ENCODE results near the gene PKM. TPM values are rescaled to one million over a fixed set of nuclear protein-coding genes. Genes with fewer than 3 reads are reported as not detected.

Gene PKM
- total and polyA plus RNA-seq, 4 donors: 12.9 to 61.2 (median 29.7) TPM

DNA sequence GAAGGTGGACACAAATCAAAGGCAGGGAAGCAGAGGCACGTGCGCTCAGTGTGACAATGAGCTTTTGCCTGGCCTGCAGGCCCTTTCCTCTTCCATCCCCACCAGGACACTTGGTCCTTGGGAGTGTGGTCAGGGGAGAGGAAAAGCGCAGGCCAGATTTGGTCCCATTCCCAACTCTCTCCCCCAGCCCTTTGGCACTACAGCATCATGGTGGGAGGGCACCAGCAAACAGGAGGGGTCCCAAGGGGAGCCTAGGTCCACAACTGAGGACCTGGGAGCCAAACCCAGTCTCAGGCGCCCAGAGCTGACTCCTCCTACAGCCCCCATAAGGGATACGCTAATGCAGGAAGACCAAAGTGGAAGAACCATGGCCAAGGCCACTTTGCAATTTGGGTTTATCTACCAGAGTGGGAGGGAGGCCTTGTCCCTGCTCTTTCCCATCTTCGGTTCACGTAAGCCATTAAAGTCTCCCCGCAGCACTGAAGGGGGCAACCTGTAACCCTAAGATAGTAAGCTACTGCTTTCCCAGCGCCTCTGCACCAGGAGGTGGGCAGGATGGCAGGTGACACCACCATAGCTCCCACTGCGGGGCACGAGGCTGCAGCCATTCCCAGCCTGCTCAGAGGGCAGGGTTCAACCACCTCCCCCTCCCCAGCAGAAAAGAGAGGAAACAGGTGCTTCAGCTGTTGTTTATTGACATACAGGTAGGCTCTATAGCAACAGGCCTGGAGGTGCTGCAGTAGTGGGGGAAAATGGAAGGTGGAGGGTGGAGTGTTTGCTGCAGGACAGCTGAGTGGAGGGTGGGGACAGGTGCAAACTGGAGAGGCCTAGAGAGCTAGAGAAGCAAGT lies 32.4 kb downstream of the PKM start:
- Histone ChIP-seq H3K27ac (ENCODE audit: low read depth in 1 of 2, low read length in 2 of 2) (no peak overlapping the region), H3K9ac (ENCODE audit: low read depth in 1 of 2, low read length in 2 of 2) (no peak overlapping the region), H3K27me3 (ENCODE audit: control insufficient read depth in 4 of 4, insufficient read depth in 4 of 4, low read length in 3 of 4) (peaks cover 0 to 7% (median 0%) of the 10 kb centered on the region in 4 donors), H3K36me3 (ENCODE audit: control insufficient read depth in 4 of 4, insufficient read depth in 3 of 4, low read depth in 1 of 4, low read length in 3 of 4) (peaks cover 0 to 9% (median 2%) of the 10 kb centered on the region in 4 donors), H3K9me3 (ENCODE audit: control insufficient read depth in 4 of 4, low read length in 3 of 4) (no peaks in the 10 kb centered on the region), H3K4me3 (ENCODE audit: low read depth in 1 of 3, low read length in 3 of 3) (no peak overlapping the region), H3K4me1 (ENCODE audit: control insufficient read depth in 4 of 4, insufficient read depth in 4 of 4, low read length in 3 of 4) (peaks cover 0 to 11% (median 4%) of the 10 kb centered on the region in 4 donors)
- TF ChIP-seq FOXA1 (IDR thresholded peaks at IDR 0.05) (no peak), TAF1 (conservative IDR thresholded peaks at IDR 0.05) (no peak), EGR1 (IDR thresholded peaks at IDR 0.05; ENCODE audit: low read depth in 2 of 2) (no peak)
- TF ChIP-seq, protein P1, sequence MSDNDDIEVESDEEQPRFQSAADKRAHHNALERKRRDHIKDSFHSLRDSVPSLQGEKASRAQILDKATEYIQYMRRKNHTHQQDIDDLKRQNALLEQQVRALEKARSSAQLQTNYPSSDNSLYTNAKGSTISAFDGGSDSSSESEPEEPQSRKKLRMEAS (IDR thresholded peaks at IDR 0.05): no peak
- 75% methylated on average over 11 of the region's 11 CpGs for WGBS
- no peak for DNase-seq (ENCODE audit: low spot score)

DNA sequence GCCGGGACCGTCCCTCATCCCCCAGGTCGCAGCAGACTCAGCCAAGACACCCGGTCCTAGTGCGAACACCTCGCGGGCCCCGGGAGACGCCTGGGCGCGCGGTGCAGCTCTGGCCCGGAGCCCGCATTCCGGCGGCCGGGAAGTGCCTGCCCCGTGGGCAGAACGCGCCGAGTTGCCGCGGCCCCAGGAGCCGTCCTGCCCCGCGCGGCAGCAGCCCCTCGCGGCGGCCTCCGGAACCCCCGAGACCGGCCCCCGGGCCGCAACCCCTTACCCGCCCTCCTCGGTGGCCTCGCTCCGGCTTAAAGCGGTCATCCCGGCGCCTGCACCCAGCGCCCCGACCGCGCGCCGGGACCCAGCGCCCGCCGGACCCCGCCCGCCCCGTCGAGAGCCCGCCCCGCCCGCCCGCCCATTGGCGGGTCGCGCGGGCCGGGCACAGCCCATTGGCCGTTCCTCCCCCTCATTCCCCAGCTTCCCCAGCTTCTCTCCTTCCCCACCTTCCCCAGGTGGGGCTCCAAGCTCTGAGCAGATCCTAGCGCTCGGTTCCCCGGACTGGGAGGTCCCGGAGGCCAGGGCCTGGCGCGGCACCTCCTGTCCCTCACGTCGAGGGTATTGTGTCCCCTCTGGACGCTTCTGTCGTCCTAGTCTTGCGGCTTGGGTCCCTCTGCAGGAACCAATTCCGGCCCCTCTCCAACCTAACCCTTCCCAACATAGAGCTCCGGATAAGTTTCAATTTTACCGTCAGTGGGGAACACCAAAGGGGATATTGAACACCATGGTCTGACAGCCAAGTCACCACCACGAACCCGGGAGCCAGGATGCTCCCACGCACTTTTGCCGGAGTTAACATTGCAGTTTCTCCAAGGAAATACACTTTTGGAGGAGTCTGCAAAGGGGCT lies 33.3 kb downstream of the PKM start, which contains the start of gene GRAMD2A:
TSS of gene GRAMD2A (minus strand) at position 328 of the 896 bp plus-strand sequence.
- H3K9ac ChIP-seq (ENCODE audit: low read depth in 1 of 2, low read length in 2 of 2): no peak within 1 kb of the TSS
- peak within 1 kb of the TSS in 1 of 3 donors; percentile 45 for H3K4me3 ChIP-seq (ENCODE audit: low read depth in 1 of 3, low read length in 3 of 3)
- DNase-seq (ENCODE audit: low spot score): no peak
- peaks cover 0 to 7% (median 0%) of the 10 kb centered on the region in 4 donors for H3K27me3 ChIP-seq (ENCODE audit: control insufficient read depth in 4 of 4, insufficient read depth in 4 of 4, low read length in 3 of 4)
- no peak within 1 kb of the TSS for H3K27ac ChIP-seq (ENCODE audit: low read depth in 1 of 2, low read length in 2 of 2)
- 13% methylated on average over 83 of the region's 83 CpGs for WGBS
- TF ChIP-seq, protein P1 (IDR thresholded peaks at IDR 0.05): no peak
- TF ChIP-seq NR2F2 (IDR thresholded peaks at IDR 0.05): no peak
- TF ChIP-seq RAD21 (IDR thresholded peaks at IDR 0.05): no peak
- no peak for TF ChIP-seq RXRA (IDR thresholded peaks at IDR 0.05)
- TF ChIP-seq JUND (IDR thresholded peaks at IDR 0.05): no peak
- TF ChIP-seq FOXA1 (IDR thresholded peaks at IDR 0.05): no peak
- TF ChIP-seq, protein P2, sequence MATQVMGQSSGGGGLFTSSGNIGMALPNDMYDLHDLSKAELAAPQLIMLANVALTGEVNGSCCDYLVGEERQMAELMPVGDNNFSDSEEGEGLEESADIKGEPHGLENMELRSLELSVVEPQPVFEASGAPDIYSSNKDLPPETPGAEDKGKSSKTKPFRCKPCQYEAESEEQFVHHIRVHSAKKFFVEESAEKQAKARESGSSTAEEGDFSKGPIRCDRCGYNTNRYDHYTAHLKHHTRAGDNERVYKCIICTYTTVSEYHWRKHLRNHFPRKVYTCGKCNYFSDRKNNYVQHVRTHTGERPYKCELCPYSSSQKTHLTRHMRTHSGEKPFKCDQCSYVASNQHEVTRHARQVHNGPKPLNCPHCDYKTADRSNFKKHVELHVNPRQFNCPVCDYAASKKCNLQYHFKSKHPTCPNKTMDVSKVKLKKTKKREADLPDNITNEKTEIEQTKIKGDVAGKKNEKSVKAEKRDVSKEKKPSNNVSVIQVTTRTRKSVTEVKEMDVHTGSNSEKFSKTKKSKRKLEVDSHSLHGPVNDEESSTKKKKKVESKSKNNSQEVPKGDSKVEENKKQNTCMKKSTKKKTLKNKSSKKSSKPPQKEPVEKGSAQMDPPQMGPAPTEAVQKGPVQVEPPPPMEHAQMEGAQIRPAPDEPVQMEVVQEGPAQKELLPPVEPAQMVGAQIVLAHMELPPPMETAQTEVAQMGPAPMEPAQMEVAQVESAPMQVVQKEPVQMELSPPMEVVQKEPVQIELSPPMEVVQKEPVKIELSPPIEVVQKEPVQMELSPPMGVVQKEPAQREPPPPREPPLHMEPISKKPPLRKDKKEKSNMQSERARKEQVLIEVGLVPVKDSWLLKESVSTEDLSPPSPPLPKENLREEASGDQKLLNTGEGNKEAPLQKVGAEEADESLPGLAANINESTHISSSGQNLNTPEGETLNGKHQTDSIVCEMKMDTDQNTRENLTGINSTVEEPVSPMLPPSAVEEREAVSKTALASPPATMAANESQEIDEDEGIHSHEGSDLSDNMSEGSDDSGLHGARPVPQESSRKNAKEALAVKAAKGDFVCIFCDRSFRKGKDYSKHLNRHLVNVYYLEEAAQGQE (IDR thresholded peaks at IDR 0.05): no peak
- TF ChIP-seq SP1 (IDR thresholded peaks at IDR 0.05): no peak
- TF ChIP-seq EGR1 (IDR thresholded peaks at IDR 0.05; ENCODE audit: low read depth in 2 of 2): no peak
- TF ChIP-seq, protein P3, sequence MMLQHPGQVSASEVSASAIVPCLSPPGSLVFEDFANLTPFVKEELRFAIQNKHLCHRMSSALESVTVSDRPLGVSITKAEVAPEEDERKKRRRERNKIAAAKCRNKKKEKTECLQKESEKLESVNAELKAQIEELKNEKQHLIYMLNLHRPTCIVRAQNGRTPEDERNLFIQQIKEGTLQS (IDR thresholded peaks at IDR 0.05): no peak
- no peak for TF ChIP-seq GABPA (IDR thresholded peaks at IDR 0.05 in 1 of 2, conservative IDR thresholded peaks at IDR 0.05 in 1 of 2)
- no peak for TF ChIP-seq FOXA2 (IDR thresholded peaks at IDR 0.05)
- peaks cover 0 to 11% (median 4%) of the 10 kb centered on the region in 4 donors for H3K4me1 ChIP-seq (ENCODE audit: control insufficient read depth in 4 of 4, insufficient read depth in 4 of 4, low read length in 3 of 4)
- no peaks in the 10 kb centered on the region for H3K9me3 ChIP-seq (ENCODE audit: control insufficient read depth in 4 of 4, low read length in 3 of 4)
- peaks cover 0 to 4% (median 2%) of the 10 kb centered on the region in 4 donors for H3K36me3 ChIP-seq (ENCODE audit: control insufficient read depth in 4 of 4, insufficient read depth in 3 of 4, low read depth in 1 of 4, low read length in 3 of 4)
